ENCODE data around the gene TCL1B. TPM values are rescaled to one million over a fixed set of nuclear protein-coding genes. Genes with fewer than 3 reads are reported as not detected.
"Not testable (repeated sequence)": the region's sequence is repeated elsewhere in the genome, so short reads cannot be mapped to it uniquely, and the experiment has no call there.

Gene TCL1B
- total RNA-seq, 1 experiment from 2014 or later, result not detected

DNA sequence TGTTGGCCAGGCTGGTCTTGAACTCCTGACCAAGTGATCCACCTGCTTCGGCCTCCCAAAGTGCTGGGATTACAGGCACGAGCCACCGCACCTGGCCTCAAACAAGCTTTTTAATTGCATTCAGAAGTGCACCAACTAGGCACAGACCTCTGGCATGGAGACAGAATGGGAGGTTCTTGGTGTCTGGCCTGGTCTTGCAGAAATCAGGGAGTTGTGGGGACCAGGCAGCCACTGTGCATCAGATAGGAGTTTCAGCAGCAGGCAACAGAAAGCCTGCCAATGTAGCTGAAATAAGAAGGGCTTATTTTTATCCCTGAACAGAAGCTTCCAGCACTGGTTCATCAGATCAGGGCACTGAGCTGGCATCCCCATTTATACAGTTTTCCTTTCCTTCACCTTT lies 22.2 kb upstream of the TCL1B start:
- TF ChIP-seq, protein P1, sequence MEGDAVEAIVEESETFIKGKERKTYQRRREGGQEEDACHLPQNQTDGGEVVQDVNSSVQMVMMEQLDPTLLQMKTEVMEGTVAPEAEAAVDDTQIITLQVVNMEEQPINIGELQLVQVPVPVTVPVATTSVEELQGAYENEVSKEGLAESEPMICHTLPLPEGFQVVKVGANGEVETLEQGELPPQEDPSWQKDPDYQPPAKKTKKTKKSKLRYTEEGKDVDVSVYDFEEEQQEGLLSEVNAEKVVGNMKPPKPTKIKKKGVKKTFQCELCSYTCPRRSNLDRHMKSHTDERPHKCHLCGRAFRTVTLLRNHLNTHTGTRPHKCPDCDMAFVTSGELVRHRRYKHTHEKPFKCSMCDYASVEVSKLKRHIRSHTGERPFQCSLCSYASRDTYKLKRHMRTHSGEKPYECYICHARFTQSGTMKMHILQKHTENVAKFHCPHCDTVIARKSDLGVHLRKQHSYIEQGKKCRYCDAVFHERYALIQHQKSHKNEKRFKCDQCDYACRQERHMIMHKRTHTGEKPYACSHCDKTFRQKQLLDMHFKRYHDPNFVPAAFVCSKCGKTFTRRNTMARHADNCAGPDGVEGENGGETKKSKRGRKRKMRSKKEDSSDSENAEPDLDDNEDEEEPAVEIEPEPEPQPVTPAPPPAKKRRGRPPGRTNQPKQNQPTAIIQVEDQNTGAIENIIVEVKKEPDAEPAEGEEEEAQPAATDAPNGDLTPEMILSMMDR (IDR thresholded peaks at IDR 0.05; ENCODE audit: unreplicated experiment), result no peak
- Mint-ChIP-seq H3K36me3 (ENCODE audit: insufficient read depth, unreplicated experiment) (no peaks in the 10 kb centered on the region), H3K27me3 (ENCODE audit: unreplicated experiment) (peaks cover 81% of the 10 kb centered on the region), H3K9me3 (ENCODE audit: low read depth, unreplicated experiment) (no peaks in the 10 kb centered on the region), H3K4me3 (ENCODE audit: low read depth, unreplicated experiment) (no peak overlapping the region), H3K4me1 (ENCODE audit: low read depth, unreplicated experiment) (peaks cover 8% of the 10 kb centered on the region), H3K27ac (ENCODE audit: unreplicated experiment) (no peak overlapping the region)
- intact Hi-C loops (cut with micrococcal nuclease; ENCODE audit: unreplicated experiment), result no loop called here
- CTCF ChIA-PET, result no interaction called here
- DNase-seq, result no peak
- no TSS peak for BruUV-seq (replicated peaks)

DNA sequence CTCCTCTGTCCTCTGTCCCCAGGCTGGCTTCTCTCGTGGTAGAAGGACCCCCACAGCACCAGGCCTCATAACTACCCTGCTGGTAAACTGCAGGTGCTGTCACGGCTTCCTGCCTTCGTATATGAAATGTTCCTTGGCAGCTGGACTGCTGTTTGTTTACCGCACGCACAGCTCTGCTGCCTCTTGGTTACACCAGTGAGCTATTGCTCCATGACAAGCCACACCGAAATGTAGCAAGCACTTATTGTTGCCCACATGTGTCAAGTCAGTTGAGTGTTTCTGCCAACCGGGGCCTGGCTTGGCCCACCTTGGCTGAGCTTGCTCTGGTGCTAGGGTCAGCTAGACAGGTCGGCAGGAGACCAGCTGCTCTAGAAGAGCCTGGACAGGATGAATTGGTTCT lies 21.7 kb upstream of the TCL1B start:
- intact Hi-C loops (cut with micrococcal nuclease; ENCODE audit: unreplicated experiment), result no loop called here
- no peak for DNase-seq
- peaks cover 8% of the 10 kb centered on the region for H3K4me1 Mint-ChIP-seq (ENCODE audit: low read depth, unreplicated experiment)
- H3K36me3 Mint-ChIP-seq (ENCODE audit: insufficient read depth, unreplicated experiment), result no peaks in the 10 kb centered on the region
- no TSS peak for BruUV-seq (replicated peaks)
- H3K27me3 Mint-ChIP-seq (ENCODE audit: unreplicated experiment), result peaks cover 81% of the 10 kb centered on the region
- H3K27ac Mint-ChIP-seq (ENCODE audit: unreplicated experiment), result no peak overlapping the region
- TF ChIP-seq, protein P1 (IDR thresholded peaks at IDR 0.05; ENCODE audit: unreplicated experiment), result no peak
- H3K4me3 Mint-ChIP-seq (ENCODE audit: low read depth, unreplicated experiment), result no peak overlapping the region
- no peaks in the 10 kb centered on the region for H3K9me3 Mint-ChIP-seq (ENCODE audit: low read depth, unreplicated experiment)
- CTCF ChIA-PET, result no interaction called here

DNA sequence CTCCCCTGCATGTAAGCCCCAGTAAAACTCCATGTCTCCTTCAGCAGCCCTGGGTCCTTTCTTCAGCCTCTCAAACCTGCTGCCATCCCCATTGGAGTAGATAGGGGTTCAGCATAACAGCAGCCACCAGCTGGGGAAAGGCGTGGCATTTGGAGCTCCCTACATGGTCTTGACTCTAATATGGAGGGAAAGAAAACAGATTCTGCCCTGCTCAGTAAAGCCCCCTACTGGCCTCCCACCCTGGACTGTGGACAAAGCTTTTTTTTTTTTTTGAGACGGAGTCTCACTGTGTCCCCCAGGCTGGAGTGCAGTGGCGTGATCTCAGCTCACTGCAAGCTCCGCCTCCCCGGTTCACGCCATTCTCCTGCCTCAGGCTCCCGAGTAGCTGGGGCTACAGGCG lies 20.7 kb upstream of the TCL1B start:
- CTCF ChIA-PET, result interaction anchor here (0.6 to 0.7 kb wide), 3 partner anchors 9 to 51 kb away, joined by 3 to 5 read pairs (median 4); no protein-coding TSS in a partner anchor

DNA sequence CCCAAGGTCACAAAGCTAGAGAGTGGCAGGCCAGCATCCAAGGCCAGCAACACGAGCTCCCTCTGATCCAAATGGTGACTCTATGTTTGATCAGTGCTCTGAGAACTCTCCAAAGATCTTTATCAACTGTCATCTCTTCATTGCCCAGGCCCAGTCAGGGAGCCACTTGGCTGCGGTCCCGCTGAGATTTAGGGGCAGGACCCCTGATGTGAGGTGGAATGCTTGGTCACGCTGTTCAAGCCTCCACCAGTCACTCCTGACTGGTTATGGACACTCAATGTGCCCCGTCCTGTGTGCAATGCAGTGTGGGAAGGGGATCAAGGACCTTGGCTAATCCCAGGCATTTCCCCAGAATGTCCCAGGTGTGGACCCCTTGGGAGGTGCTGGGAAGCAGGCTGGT lies 19.8 kb upstream of the TCL1B start:
- H3K36me3 Mint-ChIP-seq (ENCODE audit: insufficient read depth, unreplicated experiment), result no peaks in the 10 kb centered on the region
- H3K4me1 Mint-ChIP-seq (ENCODE audit: low read depth, unreplicated experiment), result peaks cover 8% of the 10 kb centered on the region
- no peaks in the 10 kb centered on the region for H3K9me3 Mint-ChIP-seq (ENCODE audit: low read depth, unreplicated experiment)
- no TSS peak for BruUV-seq (replicated peaks)
- TF ChIP-seq, protein P1 (IDR thresholded peaks at IDR 0.05; ENCODE audit: unreplicated experiment), result no peak
- no peak overlapping the region for H3K27ac Mint-ChIP-seq (ENCODE audit: unreplicated experiment)
- no peak for DNase-seq
- intact Hi-C loops (cut with micrococcal nuclease; ENCODE audit: unreplicated experiment), result no loop called here
- H3K27me3 Mint-ChIP-seq (ENCODE audit: unreplicated experiment), result peaks cover 86% of the 10 kb centered on the region
- H3K4me3 Mint-ChIP-seq (ENCODE audit: low read depth, unreplicated experiment), result no peak overlapping the region
- CTCF ChIA-PET, result no interaction called here

More for the DNA sequence above, 20.7 kb upstream of the TCL1B start:
- intact Hi-C loops (cut with micrococcal nuclease; ENCODE audit: unreplicated experiment); H3K27ac Mint-ChIP-seq (ENCODE audit: unreplicated experiment); BruUV-seq (replicated peaks); H3K9me3 Mint-ChIP-seq (ENCODE audit: low read depth, unreplicated experiment); H3K36me3 Mint-ChIP-seq (ENCODE audit: insufficient read depth, unreplicated experiment); H3K4me3 Mint-ChIP-seq (ENCODE audit: low read depth, unreplicated experiment); DNase-seq; H3K4me1 Mint-ChIP-seq (ENCODE audit: low read depth, unreplicated experiment): not testable (repeated sequence)
- H3K27me3 Mint-ChIP-seq (ENCODE audit: unreplicated experiment), result peaks cover 86% of the 10 kb centered on the region

DNA sequence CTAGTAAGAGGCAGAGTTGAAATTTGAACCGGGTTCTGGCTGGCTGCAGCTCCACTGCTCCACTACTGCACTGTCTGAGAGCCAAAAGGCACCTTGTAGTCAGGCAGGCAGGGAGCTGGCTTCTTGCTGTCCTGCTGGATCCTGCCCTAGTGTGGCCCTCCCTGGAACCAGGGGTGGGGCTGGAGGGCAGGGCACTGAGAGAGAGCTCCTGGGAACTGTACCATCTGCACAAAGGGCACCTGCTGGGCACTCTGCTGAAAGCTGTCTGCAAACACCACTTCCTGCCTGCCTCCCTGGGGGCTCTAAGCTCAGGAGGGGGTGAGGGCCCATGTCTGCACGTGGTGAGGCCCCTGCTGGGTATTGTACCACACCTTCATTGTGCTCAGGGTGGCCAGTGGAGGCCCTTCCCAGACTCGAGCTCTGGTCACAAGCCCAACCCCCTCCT lies 19.0 kb upstream of the TCL1B start:
- Mint-ChIP-seq H3K36me3 (ENCODE audit: insufficient read depth, unreplicated experiment) (no peaks in the 10 kb centered on the region), H3K27me3 (ENCODE audit: unreplicated experiment) (peaks cover 84% of the 10 kb centered on the region), H3K27ac (ENCODE audit: unreplicated experiment) (no peak overlapping the region), H3K4me1 (ENCODE audit: low read depth, unreplicated experiment) (peaks cover 8% of the 10 kb centered on the region), H3K9me3 (ENCODE audit: low read depth, unreplicated experiment) (no peaks in the 10 kb centered on the region), H3K4me3 (ENCODE audit: low read depth, unreplicated experiment) (no peak overlapping the region)
- no peak for DNase-seq
- CTCF ChIA-PET, result interaction anchor here (0.6 kb wide), 1 partner anchor 383 kb away, joined by 5 read pairs; no protein-coding TSS in a partner anchor
- intact Hi-C loops (cut with micrococcal nuclease; ENCODE audit: unreplicated experiment), result no loop called here
- TF ChIP-seq, protein P1 (IDR thresholded peaks at IDR 0.05; ENCODE audit: unreplicated experiment), result no peak
- BruUV-seq (replicated peaks), result no TSS peak

Measured in Calu3 (cell line).